PC-9 (cell line): Measurements from ENCODE around the gene FGFR2.

ENCODE experiments used
- CTCF ChIP-seq: fragments of 200-600 bp; sonication (generic); conservative IDR thresholded peaks from 2 replicates; pipeline ENCODE4 v1.6.1; 2017; ENCODE audit warnings: mixed run types, antibody characterized with exemption, mild to moderate bottlenecking, moderate library complexity
- EZH2 ChIP-seq: fragments of 200-600 bp; sonication (generic); IDR thresholded peaks from 2 replicates; pipeline ENCODE4 v1.8.0; 2017; ENCODE audit warnings: antibody characterized with exemption, low read depth

GRCh38 chr10:121462955-121463354, 135.3 kb downstream of the FGFR2 start:
- no peak for TF ChIP-seq CTCF
- no peak for TF ChIP-seq EZH2
